ENCODE data around the gene SEZ6L.
A peak's percentile ranks its signal among the peaks of the same experiment; 100 is the strongest.

SEZ6L gene

GRCh38 chr22:26416670-26417276, 247.5 kb downstream of the SEZ6L start:
- no peak for DNase-seq (ENCODE audit: low read depth in 1 of 2, low spot score in 1 of 2)

GRCh38 chr22:26417406-26417805, 248.1 kb downstream of the SEZ6L start:
- DNase-seq (ENCODE audit: low read depth in 1 of 2, low spot score in 1 of 2), result no peak

DNA sequence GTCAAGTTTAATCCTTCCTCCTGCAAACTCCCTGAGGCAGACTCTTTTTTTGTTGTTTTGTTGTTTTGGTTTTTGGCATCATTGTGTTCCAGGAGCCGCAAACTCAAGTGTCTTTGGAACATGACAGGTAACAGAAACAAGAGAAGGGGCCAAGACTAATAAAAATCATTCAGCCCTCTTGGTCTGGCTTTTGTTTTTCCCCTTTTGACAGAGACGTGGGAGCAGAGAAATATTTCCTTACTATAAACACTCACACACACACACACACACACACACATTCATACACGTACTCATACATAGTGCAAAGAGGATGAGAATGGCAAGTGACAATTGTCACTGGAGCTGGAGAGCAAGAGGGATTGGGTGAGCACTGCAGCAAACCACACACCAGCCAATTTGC, 249.4 kb downstream of the SEZ6L start:
- no peak for DNase-seq (ENCODE audit: low read depth in 1 of 2, low spot score in 1 of 2)

GRCh38 chr22:26426924-26427323, 257.7 kb downstream of the SEZ6L start:
- no peak for DNase-seq (ENCODE audit: low read depth in 1 of 2, low spot score in 1 of 2)

DNA sequence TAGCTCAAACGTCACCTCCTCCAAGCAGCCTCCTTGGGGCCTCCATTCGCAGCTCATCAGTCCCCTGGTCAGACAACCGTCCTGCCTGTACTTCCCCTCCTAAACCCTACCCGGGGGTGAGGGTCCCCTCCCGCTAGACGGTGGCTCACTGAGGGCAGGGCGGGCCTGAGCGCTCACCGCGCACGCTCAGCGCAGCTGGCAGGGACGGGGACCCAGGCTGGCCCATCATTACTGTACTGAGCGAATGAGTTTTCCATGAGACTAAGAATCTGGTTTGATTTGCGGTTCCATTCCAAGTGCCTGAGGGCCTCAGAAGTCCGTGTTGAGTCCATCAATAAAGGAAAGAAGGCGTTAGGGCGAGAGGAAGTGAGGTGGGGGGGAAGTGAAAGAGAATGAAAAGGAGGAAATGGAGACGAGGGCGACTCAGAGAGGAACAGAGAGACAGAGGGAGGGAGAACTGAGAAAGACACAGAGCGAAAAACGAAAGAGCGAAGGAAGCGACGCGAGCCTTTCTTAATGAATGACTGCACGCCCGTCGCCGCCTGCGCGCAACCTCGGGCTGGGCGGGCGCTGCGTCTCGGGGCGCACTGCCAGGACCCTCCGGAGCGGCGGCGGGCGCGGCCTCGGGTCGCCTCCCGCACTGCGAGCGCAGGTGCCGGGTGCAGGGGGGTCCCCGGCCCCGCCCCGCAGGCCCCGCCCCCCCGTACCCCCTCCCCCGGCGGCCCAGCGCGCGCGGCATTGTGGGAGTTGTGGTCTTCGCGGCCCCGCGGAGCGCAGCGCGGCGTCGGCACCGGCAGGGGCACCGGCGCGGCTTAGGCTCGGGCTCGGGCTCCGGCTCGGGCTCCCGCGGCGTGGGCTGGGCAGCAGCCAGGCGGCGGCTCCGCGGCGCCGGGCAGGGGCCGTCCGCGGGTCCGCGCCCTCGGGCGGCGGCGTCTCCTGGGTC, 259.5 kb downstream of the SEZ6L start, which contains the start of gene ASPHD2:
Gene ASPHD2, plus strand, starts transcription at position 746 of the 943 bp plus-strand sequence. CDS start 4,356 bp downstream, outside the sequence.
- peak; percentile 48 to 74 for DNase-seq (ENCODE audit: low read depth in 1 of 2, low spot score in 1 of 2)

DNA sequence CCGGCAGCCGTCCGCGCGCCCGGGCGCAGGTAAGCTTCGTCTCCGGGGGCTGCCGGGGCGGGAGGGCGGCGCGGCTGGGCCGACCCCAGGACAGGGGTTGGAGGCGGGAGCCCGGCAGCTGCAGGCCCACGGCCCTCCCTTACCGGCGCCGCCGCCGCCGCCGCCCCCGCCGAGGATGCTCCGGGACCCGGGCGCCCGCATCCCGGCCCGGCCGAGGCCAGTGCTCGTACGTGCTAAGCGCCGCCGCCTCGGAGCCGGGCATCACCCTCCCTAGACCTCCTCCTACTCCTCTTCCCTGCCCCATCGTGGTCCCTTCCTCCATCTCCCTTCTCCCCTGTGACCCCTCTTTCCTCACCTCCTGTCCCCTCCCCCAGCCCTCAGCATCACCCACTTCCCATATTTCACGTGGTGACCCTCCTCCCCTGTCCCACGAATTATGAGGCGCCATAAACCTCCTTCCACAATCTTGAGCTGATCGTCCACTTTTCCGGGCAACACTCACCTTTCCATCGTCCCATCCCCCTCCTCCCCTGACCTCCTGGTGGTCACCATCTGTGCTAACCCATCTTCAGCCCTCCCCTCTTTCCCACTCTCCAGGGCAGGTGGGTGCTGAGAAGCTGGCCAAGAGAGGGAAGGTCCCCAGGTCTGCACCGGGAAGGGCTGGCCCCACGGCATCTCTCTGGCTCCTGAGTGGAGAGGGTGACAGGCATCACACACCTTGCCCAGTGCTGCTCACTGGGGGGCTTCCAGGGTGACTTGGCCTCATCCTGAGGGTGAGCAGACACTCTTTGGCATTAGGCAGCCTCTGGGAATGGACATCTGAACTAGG, 260.4 kb downstream of the SEZ6L start:
- no peak for DNase-seq (ENCODE audit: low read depth in 1 of 2, low spot score in 1 of 2)

- DNase-seq (ENCODE audit: low read depth in 1 of 2, low spot score in 1 of 2), result no peak
Measured at GRCh38 chr22:26430600-26430999, 261.3 kb downstream of the SEZ6L start.

GRCh38 chr22:26431261-26431995, 262.2 kb downstream of the SEZ6L start:
- DNase-seq (ENCODE audit: low read depth in 1 of 2, low spot score in 1 of 2), result no peak

DNA sequence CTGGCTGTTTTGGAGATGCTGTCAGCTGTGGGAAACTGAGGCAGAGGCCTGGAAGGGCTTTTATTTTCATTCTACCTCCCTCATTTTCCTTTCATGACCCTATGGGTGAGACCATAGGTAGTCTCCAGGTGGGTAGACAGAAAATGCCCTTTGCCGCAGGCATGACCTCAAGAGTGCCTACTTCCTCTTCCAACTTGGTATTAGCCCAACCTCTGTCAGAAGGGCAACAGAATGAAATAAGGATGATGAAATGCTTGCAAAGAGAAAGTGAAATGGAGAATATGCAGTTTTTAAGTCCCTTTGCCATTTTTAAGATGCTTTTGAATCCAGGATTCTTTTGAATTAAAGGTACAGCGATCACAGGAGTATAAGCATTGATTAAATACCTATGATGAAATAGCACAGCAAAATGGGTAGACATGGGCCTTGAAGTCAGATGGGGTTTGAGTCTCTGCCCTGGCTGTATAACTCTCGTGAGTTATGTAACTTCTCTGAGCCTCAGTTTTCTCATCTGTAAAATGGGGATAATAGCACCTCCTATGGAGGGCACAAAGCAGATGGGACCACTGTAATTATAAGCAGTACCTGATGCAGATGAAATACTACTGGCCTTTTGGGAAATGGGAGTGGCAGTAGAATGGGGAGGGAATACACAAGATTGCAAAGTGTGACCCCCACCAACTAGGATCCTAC, 263.5 kb downstream of the SEZ6L start:
- no peak for DNase-seq (ENCODE audit: low read depth in 1 of 2, low spot score in 1 of 2)
